WTC11 (cell line): ENCODE data around the gene EDC4. TPM values are rescaled to one million over a fixed set of nuclear protein-coding genes. Genes with fewer than 3 reads are reported as not detected.

Source experiments
- ATAC-seq: fragments of 200-7000 bp; cut with Tn5 transposase; 2 replicates; pipeline ENCODE4 v1.10.0; 2021; ENCODE audit warnings: mild to moderate bottlenecking, moderate library complexity
- CTCF ChIA-PET: fragments of 300-600 bp; sonication (Branson Sonifier 250); formaldehyde crosslinking; loops from one replicate; lab custom pipeline; 2021; ENCODE audit warnings: antibody characterized with exemption; lab: Charles Lee
- POLR2A ChIA-PET: fragments of 350-600 bp; sonication (Branson Sonifier 250); formaldehyde crosslinking; loops from one replicate; lab custom pipeline; 2021; ENCODE audit warnings: antibody characterized with exemption; lab: Charles Lee
- DNase-seq: peaks from one replicate; pipeline ENCODE4 v3.0.0; 2021; ENCODE audit warnings: low spot score
- H3K27ac Mint-ChIP-seq: 2 replicates; pipeline ENCODE4 v1.8.0; 2021; ENCODE audit warnings: mixed read lengths
- H3K27me3 Mint-ChIP-seq: 2 replicates; pipeline ENCODE4 v1.8.0; 2021; ENCODE audit warnings: low read depth, mild to moderate bottlenecking, moderate library complexity, mixed read lengths
- H3K36me3 Mint-ChIP-seq: 2 replicates; pipeline ENCODE4 v1.8.0; 2021; ENCODE audit warnings: mixed read lengths
- H3K4me1 Mint-ChIP-seq: 2 replicates; pipeline ENCODE4 v1.8.0; 2022; ENCODE audit warnings: mixed read lengths
- H3K4me3 Mint-ChIP-seq: 2 replicates; pipeline ENCODE4 v1.8.0; 2021; ENCODE audit warnings: mild to moderate bottlenecking, moderate library complexity, mixed read lengths
- H3K9me3 Mint-ChIP-seq: 2 replicates; pipeline ENCODE4 v1.8.0; 2021; ENCODE audit warnings: mixed read lengths
- AFF4 ChIP-seq: sonication (generic); formaldehyde crosslinking; IDR thresholded peaks from 2 replicates; pipeline ENCODE4 v1.8.1; 2023; ENCODE audit warnings: mild to moderate bottlenecking, missing genetic modification reagents, borderline replicate concordance
- ARID4B ChIP-seq: sonication (generic); formaldehyde crosslinking; IDR thresholded peaks from 2 replicates; pipeline ENCODE4 v1.8.0; 2023; ENCODE audit warnings: missing genetic modification reagents, mild to moderate bottlenecking, borderline replicate concordance
- ATF1 ChIP-seq: sonication (generic); formaldehyde crosslinking; IDR thresholded peaks from 2 replicates; pipeline ENCODE4 v1.8.1; 2023; ENCODE audit warnings: mild to moderate bottlenecking, moderate library complexity, missing genetic modification reagents
- ATF3 ChIP-seq: sonication (generic); formaldehyde crosslinking; conservative IDR thresholded peaks from 2 replicates; pipeline ENCODE4 v1.8.1; 2022; ENCODE audit warnings: mild to moderate bottlenecking, missing genetic modification reagents
- CBFB ChIP-seq: sonication (generic); formaldehyde crosslinking; IDR thresholded peaks from 2 replicates; pipeline ENCODE4 v1.8.1; 2022; ENCODE audit warnings: mild to moderate bottlenecking, low read depth, missing genetic modification reagents
- CDX4 ChIP-seq: fragments of 250-450 bp; sonication (Bioruptor Pico); IDR thresholded peaks from 2 replicates; pipeline ENCODE4 v1.9.0; 2021; ENCODE audit warnings: moderate library complexity, mild to moderate bottlenecking, inconsistent platforms, borderline replicate concordance
- E2F1 ChIP-seq: sonication (generic); formaldehyde crosslinking; IDR thresholded peaks from 2 replicates; pipeline ENCODE4 v1.8.0; 2022; ENCODE audit warnings: mild to moderate bottlenecking, missing genetic modification reagents
- ETV6 ChIP-seq: sonication (generic); formaldehyde crosslinking; IDR thresholded peaks from 2 replicates; pipeline ENCODE4 v1.8.1; 2022; ENCODE audit warnings: mild to moderate bottlenecking, missing genetic modification reagents
- FOXK1 ChIP-seq: sonication (generic); formaldehyde crosslinking; IDR thresholded peaks from 2 replicates; pipeline ENCODE4 v1.8.0; 2022; ENCODE audit warnings: mild to moderate bottlenecking, moderate library complexity, missing genetic modification reagents
- FOXP4 ChIP-seq: sonication (generic); formaldehyde crosslinking; IDR thresholded peaks from 2 replicates; pipeline ENCODE4 v1.8.0; 2022; ENCODE audit warnings: mild to moderate bottlenecking, missing genetic modification reagents
- GTF2I ChIP-seq: fragments of 250-450 bp; sonication (Bioruptor Pico); conservative IDR thresholded peaks from 2 replicates; pipeline ENCODE4 v1.4.0; 2021; ENCODE audit warnings: mild to moderate bottlenecking
- NFATC4 ChIP-seq: fragments of 250-450 bp; sonication (Bioruptor Pico); IDR thresholded peaks from 2 replicates; pipeline ENCODE4 v1.9.0; 2021; ENCODE audit warnings: mild to moderate bottlenecking
- NR2C2 ChIP-seq: sonication (generic); formaldehyde crosslinking; IDR thresholded peaks from 2 replicates; pipeline ENCODE4 v1.8.0; 2022; ENCODE audit warnings: mild to moderate bottlenecking, missing genetic modification reagents
- RORB ChIP-seq: fragments of 250-450 bp; sonication (Bioruptor Pico); IDR thresholded peaks from 2 replicates; pipeline ENCODE4 v1.9.0; 2021; ENCODE audit warnings: mild to moderate bottlenecking
- TEAD1 ChIP-seq: sonication (generic); formaldehyde crosslinking; IDR thresholded peaks from 2 replicates; pipeline ENCODE4 v1.8.0; 2022; ENCODE audit warnings: mild to moderate bottlenecking, missing genetic modification reagents
- ZNF281 ChIP-seq: sonication (generic); formaldehyde crosslinking; IDR thresholded peaks from 2 replicates; pipeline ENCODE4 v1.8.0; 2023; ENCODE audit warnings: mild to moderate bottlenecking, missing genetic modification reagents
- ZNF396 ChIP-seq: fragments of 250-450 bp; sonication (Bioruptor Pico); IDR thresholded peaks from 2 replicates; pipeline ENCODE4 v1.8.0; 2021; ENCODE audit warnings: mild to moderate bottlenecking, moderate library complexity, borderline replicate concordance
- total RNA-seq: library from RNA; stranded (reverse); gene quantifications from 3 replicates; pipeline ENCODE4 v1.2.3, GENCODE V29; 2021
- TF ChIP-seq, protein P1 (sequence below): sonication (generic); formaldehyde crosslinking; IDR thresholded peaks from 2 replicates; pipeline ENCODE4 v1.8.1; 2022; ENCODE audit warnings: mild to moderate bottlenecking, moderate library complexity, missing genetic modification reagents

Gene EDC4
- total RNA-seq, 1 experiment from 2014 or later = 83.7 TPM

DNA sequence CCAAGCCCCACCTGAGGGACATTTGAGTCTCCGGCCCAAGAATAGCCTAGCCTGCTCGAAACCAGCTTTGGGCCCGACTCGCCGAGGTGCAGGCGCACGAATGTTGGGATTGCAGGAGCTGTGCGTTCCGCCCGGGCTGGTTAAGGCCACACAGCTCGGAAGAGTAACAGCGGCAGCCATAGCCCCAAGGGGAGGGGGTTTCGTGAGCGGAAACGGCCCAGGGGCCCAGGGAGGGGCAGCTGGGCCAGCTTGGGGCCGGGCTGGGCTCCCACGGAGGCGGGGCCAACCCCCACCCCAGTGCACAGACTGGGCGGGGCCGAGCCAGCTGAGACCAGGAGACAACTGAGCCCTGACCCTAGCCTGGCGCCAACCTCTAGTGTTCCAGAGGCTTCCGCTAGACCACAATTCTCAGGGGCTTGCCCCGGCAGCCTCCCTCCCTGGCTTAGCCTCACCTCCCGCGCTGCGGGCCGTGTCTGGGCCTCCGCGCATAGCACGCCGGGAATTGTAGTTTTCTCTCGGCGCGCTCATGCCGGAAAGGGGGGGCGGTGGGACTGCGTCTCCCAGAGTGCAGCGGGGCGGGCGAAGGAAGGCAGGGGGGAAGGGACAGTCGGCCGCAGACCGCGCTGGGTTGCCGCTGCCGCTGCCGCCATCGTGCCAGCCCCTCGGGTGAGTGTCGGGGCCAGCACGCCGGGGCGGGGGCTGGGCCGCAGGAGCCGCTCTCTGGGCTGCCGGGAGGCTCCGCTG lies 26.4 kb upstream of the EDC4 start, which contains the start of gene NUTF2:
TSS of gene NUTF2 (plus strand) at position 614 of the 744 bp plus-strand sequence. CDS start 18,198 bp downstream, outside the sequence.
- H3K4me3 Mint-ChIP-seq = peak within 1 kb of the TSS; percentile 92
- peak; percentile 98 for DNase-seq
- peaks cover 11% of the 10 kb centered on the region for H3K36me3 Mint-ChIP-seq
- ATAC-seq = peak; percentile 78
- POLR2A ChIA-PET = interaction anchor here (0.5 to 1.4 kb wide), 3 partner anchors 12 to 40 kb away, joined by 3 to 9 read pairs (median 5); partner anchors contain the start of genes RANBP10 and TSNAXIP1
- peaks cover 45% of the 10 kb centered on the region for H3K4me1 Mint-ChIP-seq
- H3K9me3 Mint-ChIP-seq = no peaks in the 10 kb centered on the region
- no peaks in the 10 kb centered on the region for H3K27me3 Mint-ChIP-seq
- H3K27ac Mint-ChIP-seq = peak within 1 kb of the TSS; percentile 100
- CTCF ChIA-PET = interaction anchor here (0.5 to 4.4 kb wide), 12 partner anchors 10 to 326 kb away, joined by 3 to 58 read pairs (median 5); partner anchors contain the start of genes NRN1L, RANBP10 and TSNAXIP1
- TF ChIP-seq, protein P1, sequence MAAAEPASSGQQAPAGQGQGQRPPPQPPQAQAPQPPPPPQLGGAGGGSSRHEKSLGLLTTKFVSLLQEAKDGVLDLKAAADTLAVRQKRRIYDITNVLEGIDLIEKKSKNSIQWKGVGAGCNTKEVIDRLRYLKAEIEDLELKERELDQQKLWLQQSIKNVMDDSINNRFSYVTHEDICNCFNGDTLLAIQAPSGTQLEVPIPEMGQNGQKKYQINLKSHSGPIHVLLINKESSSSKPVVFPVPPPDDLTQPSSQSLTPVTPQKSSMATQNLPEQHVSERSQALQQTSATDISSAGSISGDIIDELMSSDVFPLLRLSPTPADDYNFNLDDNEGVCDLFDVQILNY (CRISPR knock-in tag) = peak; percentile 94
- TF ChIP-seq TEAD1 (CRISPR knock-in tag) = peak; percentile 90
- no peak for TF ChIP-seq CDX4
- peak; percentile 82; the same call in 1 of the 2 replicates for TF ChIP-seq ARID4B (CRISPR knock-in tag)
- TF ChIP-seq NR2C2 = no peak
- peak; percentile 78; the same call in 1 of the 2 replicates for TF ChIP-seq ATF1
- TF ChIP-seq CBFB (CRISPR knock-in tag) = no peak; the same call in 1 of the 2 replicates
- TF ChIP-seq NFATC4 (CRISPR knock-in tag) = no peak
- no peak for TF ChIP-seq AFF4
- no peak for TF ChIP-seq ZNF396 (CRISPR knock-in tag)
- 0 out of 2 replicates have a peak, but pooled peaks have one; percentile 22 for TF ChIP-seq FOXP4 (CRISPR knock-in tag)
- peak; percentile 96 for TF ChIP-seq ZNF281
- peak; percentile 74 for TF ChIP-seq ETV6 (CRISPR knock-in tag)
- TF ChIP-seq FOXK1 = peak; percentile 82
- no peak for TF ChIP-seq ATF3
- TF ChIP-seq E2F1 (CRISPR knock-in tag) = peak; percentile 33; the same call in 1 of the 2 replicates
- TF ChIP-seq RORB (CRISPR knock-in tag) = no peak
- TF ChIP-seq GTF2I (CRISPR knock-in tag) = peak; percentile 66; the same call in 1 of the 2 replicates
